ENCODE measurements around the gene COG2. TPM values are rescaled to one million over a fixed set of nuclear protein-coding genes. Genes with fewer than 3 reads are reported as not detected.

COG2 gene
- total RNA-seq, 1 experiment from 2014 or later: 21.5 TPM

- no peak overlapping the region for H3K4me3 ChIP-seq
- H2AFZ ChIP-seq: no peak overlapping the region
- no peak for TF ChIP-seq EZH2 (IDR thresholded peaks at IDR 0.05; ENCODE audit: low read depth)
- TF ChIP-seq CTCF (conservative IDR thresholded peaks at IDR 0.05): no peak
- intact Hi-C loops (cut with micrococcal nuclease; ENCODE audit: unreplicated experiment): no loop called here
- no peak for DNase-seq
- no peaks in the 10 kb centered on the region for H3K27me3 ChIP-seq (ENCODE audit: insufficient read depth, low read depth)
- no peaks in the 10 kb centered on the region for H3F3A ChIP-seq (ENCODE audit: insufficient read depth, low read depth)
- H3K27ac ChIP-seq: no peak overlapping the region
- no peaks in the 10 kb centered on the region for H3K9me3 ChIP-seq (ENCODE audit: insufficient read depth, low read depth)
- H3K79me2 ChIP-seq (ENCODE audit: low read depth): no peaks in the 10 kb centered on the region
- CTCF ChIA-PET: no interaction called here
- no peaks in the 10 kb centered on the region; the same call in 1 of the 2 replicates for H4K20me1 ChIP-seq (ENCODE audit: insufficient read depth)
- no peak overlapping the region for H3K4me2 ChIP-seq
- POLR2A ChIA-PET (ENCODE audit: unreplicated experiment): no interaction called here
- no TSS peak for BruUV-seq (replicated peaks)
- no peaks in the 10 kb centered on the region for H3K9me2 ChIP-seq (ENCODE audit: insufficient read depth)
- no peaks in the 10 kb centered on the region for H3K4me1 ChIP-seq (replicated peaks; ENCODE audit: insufficient read depth)
- peaks cover 42% of the 10 kb centered on the region for H3K36me3 ChIP-seq (ENCODE audit: low read depth)
These were observed 27.3 kb downstream of the COG2 start for GRCh38 chr1:230669543-230669942.

- ChIA-PET POLR2A (ENCODE audit: unreplicated experiment) (no interaction called here), CTCF (interaction anchor here (0.6 kb wide), 1 partner anchor 40 kb away, joined by 12 read pairs; no protein-coding TSS in a partner anchor)
- Histone ChIP-seq H3K79me2 (ENCODE audit: low read depth) (no peaks in the 10 kb centered on the region), H3F3A (ENCODE audit: insufficient read depth, low read depth) (no peaks in the 10 kb centered on the region), H3K9me2 (ENCODE audit: insufficient read depth) (no peaks in the 10 kb centered on the region), H3K27me3 (ENCODE audit: insufficient read depth, low read depth) (no peaks in the 10 kb centered on the region), H3K4me1 (replicated peaks; ENCODE audit: insufficient read depth) (no peaks in the 10 kb centered on the region), H3K4me2 (no peak overlapping the region), H3K27ac (no peak overlapping the region), H3K36me3 (ENCODE audit: low read depth) (peaks cover 16% of the 10 kb centered on the region; the same call in 1 of the 2 replicates), H3K9me3 (ENCODE audit: insufficient read depth, low read depth) (no peaks in the 10 kb centered on the region), H2AFZ (no peak overlapping the region), H3K4me3 (no peak overlapping the region), H4K20me1 (ENCODE audit: insufficient read depth) (no peaks in the 10 kb centered on the region; the same call in 1 of the 2 replicates)
- TF ChIP-seq EZH2 (IDR thresholded peaks at IDR 0.05; ENCODE audit: low read depth) (no peak), CTCF (conservative IDR thresholded peaks at IDR 0.05) (no peak)
- no peak for DNase-seq
- intact Hi-C loops (cut with micrococcal nuclease; ENCODE audit: unreplicated experiment): no loop called here
- no TSS peak for BruUV-seq (replicated peaks)
These were observed 32.3 kb downstream of the COG2 start for GRCh38 chr1:230674581-230674980.

- TF ChIP-seq CTCF (conservative IDR thresholded peaks at IDR 0.05) (no peak), EZH2 (IDR thresholded peaks at IDR 0.05; ENCODE audit: low read depth) (no peak)
- no TSS peak for BruUV-seq (replicated peaks)
- H3K9me3 ChIP-seq (ENCODE audit: insufficient read depth, low read depth): no peaks in the 10 kb centered on the region
- ChIA-PET POLR2A (ENCODE audit: unreplicated experiment) (no interaction called here), CTCF (no interaction called here)
- H3K9me2 ChIP-seq (ENCODE audit: insufficient read depth): no peaks in the 10 kb centered on the region
- no peaks in the 10 kb centered on the region for H3K27me3 ChIP-seq (ENCODE audit: insufficient read depth, low read depth)
- no peak for DNase-seq
- no peak overlapping the region for H3K4me2 ChIP-seq
- no peak overlapping the region for H3K4me3 ChIP-seq
- no peaks in the 10 kb centered on the region for H4K20me1 ChIP-seq (ENCODE audit: insufficient read depth)
- no peak overlapping the region for H2AFZ ChIP-seq
- H3K79me2 ChIP-seq (ENCODE audit: low read depth): no peaks in the 10 kb centered on the region
- peaks cover 7% of the 10 kb centered on the region; the same call in 1 of the 2 replicates for H3K36me3 ChIP-seq (ENCODE audit: low read depth)
- peaks cover 9% of the 10 kb centered on the region; the same call in 1 of the 2 replicates for H3F3A ChIP-seq (ENCODE audit: insufficient read depth, low read depth)
- H3K4me1 ChIP-seq (replicated peaks; ENCODE audit: insufficient read depth): peaks cover 13% of the 10 kb centered on the region
- intact Hi-C loops (cut with micrococcal nuclease; ENCODE audit: unreplicated experiment): no loop called here
- H3K27ac ChIP-seq: no peak overlapping the region
These were observed 34.9 kb downstream of the COG2 start for GRCh38 chr1:230677200-230677599.

Data from PC-9 (cell line).